Stimulated activated CD8-positive, alpha-beta memory T cell treated with anti-CD3 and anti-CD28 coated beads, Interleukin-7, amount 100 ng/mL, for 4 hours (primary cell): ENCODE data around the gene MAPK1IP1L.
"Not testable (repeated sequence)": the region's sequence is repeated elsewhere in the genome, so short reads cannot be mapped to it uniquely, and the experiment has no call there.

Experiments used
- DNase-seq, 2 donors: peaks; one replicate each; pipeline ENCODE4 v3.0.0-alpha.2; 2020; ENCODE audit warnings: low read depth in 2 of 2

The MAPK1IP1L gene

GRCh38 chr14:55051423-55052268 lies at the start of gene MAPK1IP1L:
Gene MAPK1IP1L, plus strand, starts transcription at chr14:55051647. Its CDS starts 10,037 bp downstream, at chr14:55061684.
- DNase-seq, result peak; percentile 72 to 86

- no peak for DNase-seq
Measured at GRCh38 chr14:55005071-55005470, 46.4 kb upstream of the MAPK1IP1L start.

- no peak for DNase-seq
Measured at GRCh38 chr14:55015006-55015405, 36.4 kb upstream of the MAPK1IP1L start.

- DNase-seq, result no peak
Measured at GRCh38 chr14:55019968-55020554, 31.4 kb upstream of the MAPK1IP1L start.

GRCh38 chr14:55024365-55024764 lies 27.1 kb upstream of the MAPK1IP1L start:
- DNase-seq, result not testable (repeated sequence)

GRCh38 chr14:55025948-55026347 lies 25.5 kb upstream of the MAPK1IP1L start:
- no peak for DNase-seq

- DNase-seq, result no peak
Measured at GRCh38 chr14:55026441-55026792, 25.0 kb upstream of the MAPK1IP1L start.

GRCh38 chr14:55026793-55027561 lies 24.5 kb upstream of the MAPK1IP1L start, which contains the start of the genes SOCS4 and WDHD1:
Gene SOCS4, plus strand, starts transcription at chr14:55027236. Its CDS starts 15,806 bp downstream, at chr14:55043042.
Gene WDHD1, minus strand, starts transcription at chr14:55027099. Its CDS starts 312 bp downstream, at chr14:55026787.
- DNase-seq, result peak; percentile 89 to 96

- no peak for DNase-seq
Measured at GRCh38 chr14:55028066-55028465, 23.4 kb upstream of the MAPK1IP1L start.

- DNase-seq, result no peak
Measured at GRCh38 chr14:55028476-55028875, 23.0 kb upstream of the MAPK1IP1L start.

GRCh38 chr14:55031190-55031589 lies 20.3 kb upstream of the MAPK1IP1L start:
- DNase-seq, result no peak

GRCh38 chr14:55037995-55038394 lies 13.5 kb upstream of the MAPK1IP1L start:
- DNase-seq, result not testable (repeated sequence)

- no peak for DNase-seq
Measured at GRCh38 chr14:55038708-55039107, 12.7 kb upstream of the MAPK1IP1L start.

GRCh38 chr14:55043528-55043927 lies 7.9 kb upstream of the MAPK1IP1L start:
- no peak for DNase-seq

GRCh38 chr14:55045087-55045486 lies 6.4 kb upstream of the MAPK1IP1L start:
- DNase-seq, result no peak

- DNase-seq, result no peak
Measured at GRCh38 chr14:55047301-55048053, 4.0 kb upstream of the MAPK1IP1L start.

- no peak for DNase-seq
Measured at GRCh38 chr14:55048900-55049436, 2.5 kb upstream of the MAPK1IP1L start.

GRCh38 chr14:55051165-55051422 lies 353 bp upstream of the MAPK1IP1L start:
- DNase-seq, result no peak

GRCh38 chr14:55052269-55052930 lies 953 bp downstream of the MAPK1IP1L start:
- DNase-seq, result no peak

- DNase-seq, result no peak
Measured at GRCh38 chr14:55053018-55053417, 1.6 kb downstream of the MAPK1IP1L start.

GRCh38 chr14:55053500-55053899 lies 2.1 kb downstream of the MAPK1IP1L start:
- no peak for DNase-seq
